Panc1 (cell line): Measurements from ENCODE around the gene IGFBP5.

Source experiments
- CTCF ChIP-seq: fragments of 450-650 bp; IDR thresholded peaks from 2 replicates; pipeline ENCODE4 v1.5.1; 2017; ENCODE audit warnings: mild to moderate bottlenecking
- POLR2AphosphoS5 ChIP-seq: IDR thresholded peaks from 2 replicates; pipeline ENCODE4 v1.6.1; 2012; ENCODE audit warnings: mild to moderate bottlenecking, low read depth, low read length, moderate library complexity
- SIN3A ChIP-seq: IDR thresholded peaks from 2 replicates; pipeline ENCODE4 v1.6.1; 2012; ENCODE audit warnings: low read depth, mild to moderate bottlenecking, low read length, moderate library complexity, borderline replicate concordance; ENCODE audit not compliant: insufficient read depth
- TF ChIP-seq, protein P1 (sequence below), 2 experiments: IDR thresholded peaks; 2 replicates each; pipeline ENCODE4 v1.6.1; 2011 to 2012; ENCODE audit warnings: low read depth in 2 of 2, control low read depth in 1 of 2, low read length in 1 of 2, mild to moderate bottlenecking in 1 of 2, moderate library complexity in 1 of 2; ENCODE audit not compliant: insufficient read depth in 1 of 2

DNA sequence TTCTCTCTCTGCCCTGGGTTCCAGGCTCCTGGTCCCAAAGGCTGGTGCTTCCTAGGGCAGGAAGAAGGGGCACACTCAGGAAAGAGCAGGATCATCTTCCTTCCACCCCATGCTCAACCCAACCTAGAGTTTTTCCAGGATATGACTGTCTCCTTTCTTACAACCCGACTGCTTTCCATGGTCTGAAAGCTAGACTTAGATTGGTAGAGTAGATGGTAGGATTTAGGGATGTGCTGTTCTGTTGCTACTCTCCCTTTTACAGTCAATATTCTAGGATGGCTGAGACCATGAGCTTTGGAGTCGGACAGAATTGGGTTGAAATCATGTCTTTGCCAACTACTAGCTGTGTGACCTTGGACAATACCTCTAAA is 45.9 kb upstream of the IGFBP5 start:
- TF ChIP-seq CTCF: no peak
- no peak for TF ChIP-seq SIN3A
- TF ChIP-seq, protein P1, sequence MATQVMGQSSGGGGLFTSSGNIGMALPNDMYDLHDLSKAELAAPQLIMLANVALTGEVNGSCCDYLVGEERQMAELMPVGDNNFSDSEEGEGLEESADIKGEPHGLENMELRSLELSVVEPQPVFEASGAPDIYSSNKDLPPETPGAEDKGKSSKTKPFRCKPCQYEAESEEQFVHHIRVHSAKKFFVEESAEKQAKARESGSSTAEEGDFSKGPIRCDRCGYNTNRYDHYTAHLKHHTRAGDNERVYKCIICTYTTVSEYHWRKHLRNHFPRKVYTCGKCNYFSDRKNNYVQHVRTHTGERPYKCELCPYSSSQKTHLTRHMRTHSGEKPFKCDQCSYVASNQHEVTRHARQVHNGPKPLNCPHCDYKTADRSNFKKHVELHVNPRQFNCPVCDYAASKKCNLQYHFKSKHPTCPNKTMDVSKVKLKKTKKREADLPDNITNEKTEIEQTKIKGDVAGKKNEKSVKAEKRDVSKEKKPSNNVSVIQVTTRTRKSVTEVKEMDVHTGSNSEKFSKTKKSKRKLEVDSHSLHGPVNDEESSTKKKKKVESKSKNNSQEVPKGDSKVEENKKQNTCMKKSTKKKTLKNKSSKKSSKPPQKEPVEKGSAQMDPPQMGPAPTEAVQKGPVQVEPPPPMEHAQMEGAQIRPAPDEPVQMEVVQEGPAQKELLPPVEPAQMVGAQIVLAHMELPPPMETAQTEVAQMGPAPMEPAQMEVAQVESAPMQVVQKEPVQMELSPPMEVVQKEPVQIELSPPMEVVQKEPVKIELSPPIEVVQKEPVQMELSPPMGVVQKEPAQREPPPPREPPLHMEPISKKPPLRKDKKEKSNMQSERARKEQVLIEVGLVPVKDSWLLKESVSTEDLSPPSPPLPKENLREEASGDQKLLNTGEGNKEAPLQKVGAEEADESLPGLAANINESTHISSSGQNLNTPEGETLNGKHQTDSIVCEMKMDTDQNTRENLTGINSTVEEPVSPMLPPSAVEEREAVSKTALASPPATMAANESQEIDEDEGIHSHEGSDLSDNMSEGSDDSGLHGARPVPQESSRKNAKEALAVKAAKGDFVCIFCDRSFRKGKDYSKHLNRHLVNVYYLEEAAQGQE (IDR thresholded peaks at IDR 0.05; ENCODE audit: insufficient read depth in 1 of 2, low read depth in 2 of 2, low read length in 1 of 2): no peak
- TF ChIP-seq POLR2AphosphoS5: no peak
